IMR-90 (cell line): ENCODE data around the gene DYRK1A. TPM values are rescaled to one million over a fixed set of nuclear protein-coding genes. Genes with fewer than 3 reads are reported as not detected.

Experiments used
- ATAC-seq: fragments of 200-7000 bp; cut with Tn5 transposase; 2 replicates; pipeline ENCODE4 v1.9.1; 2020; ENCODE audit warnings: low read depth, mild to moderate bottlenecking, moderate library complexity
- BruUV-seq: library from RNA; stranded (reverse); fragments of 400-500 nt; replicated peaks from 2 replicates; lab custom pipeline; 2021; lab: Mats Ljungman, UMichigan
- CTCF ChIA-PET: fragments of 300-600 bp; formaldehyde crosslinking; extraction: SDS; loops from one replicate; lab custom pipeline; 2021; ENCODE audit warnings: antibody characterized with exemption; lab: Yijun Ruan, JAX
- POLR2A ChIA-PET: fragments of 300-600 bp; sonication (Branson Sonifier 250); formaldehyde crosslinking; loops from one replicate; lab custom pipeline; 2022; ENCODE audit warnings: antibody characterized with exemption; ENCODE audit not compliant: unreplicated experiment; lab: Charles Lee
- DNase-seq: peaks from one replicate; pipeline ENCODE4 v3.0.0; 2013
- H2AFZ ChIP-seq: replicated peaks from 2 replicates; pipeline ENCODE3; 2013; ENCODE audit warnings: low read length, mild to moderate bottlenecking; ENCODE audit not compliant: poor library complexity
- H2AK5ac ChIP-seq: 2 replicates; pipeline ENCODE4 v1.6.1; 2013; ENCODE audit warnings: low read depth, low read length, inconsistent platforms
- H2AK9ac ChIP-seq: replicated peaks from 2 replicates; pipeline ENCODE3; 2013; ENCODE audit warnings: mild to moderate bottlenecking, low read depth, low read length, moderate library complexity; ENCODE audit not compliant: poor library complexity
- H2BK120ac ChIP-seq: 2 replicates; pipeline ENCODE4 v1.6.1; 2013; ENCODE audit warnings: low read depth, low read length, inconsistent platforms
- H2BK15ac ChIP-seq: 3 replicates; pipeline ENCODE4 v1.6.1; 2013; ENCODE audit warnings: low read depth, low read length, inconsistent platforms
- H2BK20ac ChIP-seq: 2 replicates; pipeline ENCODE4 v1.6.1; 2013; ENCODE audit warnings: low read depth, mild to moderate bottlenecking, inconsistent platforms, low read length, moderate library complexity
- H2BK5ac ChIP-seq: 2 replicates; pipeline ENCODE4 v1.6.1; 2013; ENCODE audit warnings: mild to moderate bottlenecking, low read depth, low read length, inconsistent platforms; ENCODE audit not compliant: poor library complexity, severe bottlenecking
- H3K14ac ChIP-seq: replicated peaks from 2 replicates; pipeline ENCODE4 v1.6.1; 2013; ENCODE audit warnings: low read depth, low read length, inconsistent platforms
- H3K18ac ChIP-seq: 2 replicates; pipeline ENCODE4 v1.6.1; 2013; ENCODE audit warnings: low read depth, low read length, control low read depth
- H3K23ac ChIP-seq: 2 replicates; pipeline ENCODE4 v1.6.1; 2013; ENCODE audit warnings: low read depth, low read length, inconsistent platforms
- H3K27ac ChIP-seq: 2 replicates; pipeline ENCODE4 v1.5.1; 2013; ENCODE audit warnings: mild to moderate bottlenecking, control low read depth, low read length; ENCODE audit not compliant: insufficient read depth
- H3K27me3 ChIP-seq: 2 replicates; pipeline ENCODE4 v1.6.1; 2013; ENCODE audit warnings: low read length; ENCODE audit not compliant: control insufficient read depth, insufficient read depth
- H3K36me3 ChIP-seq: 2 replicates; pipeline ENCODE4 v1.6.1; 2013; ENCODE audit warnings: low read length, mixed read lengths; ENCODE audit not compliant: control insufficient read depth, insufficient read depth
- H3K4ac ChIP-seq: 2 replicates; pipeline ENCODE4 v1.6.1; 2013; ENCODE audit warnings: low read depth, low read length, inconsistent platforms
- H3K4me1 ChIP-seq: 2 replicates; pipeline ENCODE4 v1.6.1; 2013; ENCODE audit warnings: low read length, mixed read lengths; ENCODE audit not compliant: control insufficient read depth, insufficient read depth
- H3K4me2 ChIP-seq: 2 replicates; pipeline ENCODE4 v1.6.1; 2013; ENCODE audit warnings: low read depth, mild to moderate bottlenecking, control low read depth, low read length, moderate library complexity
- H3K4me3 ChIP-seq: 2 replicates; pipeline ENCODE4 v1.5.1; 2013; ENCODE audit warnings: low read depth, mild to moderate bottlenecking, control low read depth, low read length, moderate library complexity; ENCODE audit not compliant: insufficient read depth
- H3K56ac ChIP-seq: 2 replicates; pipeline ENCODE4 v1.6.1; 2013; ENCODE audit warnings: low read length, inconsistent platforms; ENCODE audit not compliant: insufficient read depth; ENCODE audit errors: extremely low read depth
- H3K79me1 ChIP-seq, 2 experiments: 2 replicates each; pipeline ENCODE4 v1.6.1; 2013; ENCODE audit warnings: low read length in 2 of 2, inconsistent platforms in 1 of 2, low read depth in 1 of 2
- H3K9ac ChIP-seq: 2 replicates; pipeline ENCODE4 v1.6.1; 2013; ENCODE audit warnings: low read depth, low read length, control low read depth
- H3K9me1 ChIP-seq: 2 replicates; pipeline ENCODE4 v1.6.1; 2013; ENCODE audit warnings: low read length, inconsistent platforms; ENCODE audit not compliant: insufficient read depth
- H3K9me3 ChIP-seq: 2 replicates; pipeline ENCODE4 v1.6.1; 2013; ENCODE audit warnings: low read length; ENCODE audit not compliant: control insufficient read depth, insufficient read depth
- H4K20me1 ChIP-seq: 2 replicates; pipeline ENCODE4 v1.6.1; 2013; ENCODE audit warnings: low read length, inconsistent platforms; ENCODE audit not compliant: insufficient read depth
- H4K5ac ChIP-seq: 2 replicates; pipeline ENCODE4 v1.6.1; 2013; ENCODE audit warnings: mild to moderate bottlenecking, low read depth, low read length, control low read depth
- H4K8ac ChIP-seq, 2 experiments: 2 replicates each; pipeline ENCODE4 v1.6.1; 2013; ENCODE audit warnings: low read depth in 2 of 2, low read length in 2 of 2, control low read depth in 1 of 2, inconsistent platforms in 1 of 2
- H4K91ac ChIP-seq: 2 replicates; pipeline ENCODE4 v1.6.1; 2013; ENCODE audit warnings: low read depth, low read length, inconsistent platforms; ENCODE audit not compliant: insufficient read depth
- RFX5 ChIP-seq: IDR thresholded peaks from 2 replicates; pipeline ENCODE4 v1.8.0; 2012; ENCODE audit warnings: low read depth, mild to moderate bottlenecking, low read length, moderate library complexity
- WGBS, 2 experiments: methylation state at CpG; one replicate each; pipeline versions ENCODE4 v1.1.5 to v1.1.7; 2013; ENCODE audit warnings: missing lambda C conversion rate in 2 of 2; ENCODE audit not compliant: insufficient read length in 1 of 2; ENCODE audit errors: extremely low coverage in 2 of 2; 5-methylcytosine and 5-hydroxymethylcytosine counted together
- dilution Hi-C: fragments of 300-500 bp; cut with HindIII; formaldehyde crosslinking; loops from one replicate; pipeline ENCODE4 v1.14.3; 2018; ENCODE audit warnings: low sequenced_read_pairs; ENCODE audit not compliant: unreplicated experiment
- in situ Hi-C: fragments of 300-500 bp; cut with MboI; formaldehyde crosslinking; loops from 3 replicates; pipeline ENCODE4 v1.14.3; 2019; ENCODE audit warnings: low sequenced_read_pairs, inconsistent platforms, mixed read lengths
- intact Hi-C: fragments of 100-400 bp; cut with micrococcal nuclease; formaldehyde crosslinking; loops from 2 replicates; pipeline ENCODE4 v1.10.0; 2022
- polyA plus RNA-seq, 3 experiments: library from polyadenylated mRNA; depleted of rRNA; stranded (reverse); fragments of >200 nt; gene quantifications; 2 replicates each; pipeline ENCODE4 v1.2.3, GENCODE V29; 2012; ENCODE audit warnings: low replicate concordance in 1 of 3
- total RNA-seq: library from RNA; depleted of rRNA; stranded (reverse); fragments of >200 nt; gene quantifications from 2 replicates; pipeline ENCODE4 v1.2.3, GENCODE V29; 2012

The DYRK1A gene
- total and polyA plus RNA-seq, 2 of the 4 experiments (the other 2 are of a cell fraction), result 18.6 to 50.5 TPM

DNA sequence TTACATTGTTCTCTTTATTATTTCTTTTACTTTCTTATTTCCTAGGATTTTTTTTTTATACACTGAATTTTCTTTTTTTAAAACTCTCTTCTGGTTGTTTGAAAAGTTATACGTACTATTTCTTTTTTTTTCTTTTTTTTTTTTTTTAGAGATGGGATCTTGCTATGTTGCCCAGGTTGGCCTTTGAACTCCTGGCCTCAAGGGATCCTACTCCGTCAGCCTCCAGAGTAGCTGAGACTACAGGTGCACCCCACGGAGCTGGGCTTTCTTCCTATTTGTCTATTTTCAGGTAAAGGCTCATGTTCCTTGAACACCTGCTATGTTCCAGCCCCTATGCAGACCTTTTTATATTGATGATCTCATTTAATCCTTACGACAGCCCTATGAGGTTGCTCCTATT lies 29.4 kb upstream of the DYRK1A start:
- peaks cover 4% of the 10 kb centered on the region; the same call in 1 of the 2 replicates for H3K9me1 ChIP-seq

More for the DNA sequence above, 29.4 kb upstream of the DYRK1A start:
- ChIA-PET POLR2A (no interaction called here), CTCF (no interaction called here)
- Histone ChIP-seq H3K4me2 (no peak overlapping the region), H2AK5ac (no peak overlapping the region), H2BK120ac (no peak overlapping the region), H3K79me1 (no peaks in the 10 kb centered on the region), H2BK5ac (no peak overlapping the region), H3K9ac (no peak overlapping the region), H3K4me1 (peaks cover 5% of the 10 kb centered on the region), H3K27ac (no peak overlapping the region), H4K91ac (no peak overlapping the region), H3K18ac (no peak overlapping the region), H3K14ac (no peak overlapping the region), H3K9me3 (no peaks in the 10 kb centered on the region), H4K5ac (no peak overlapping the region), H3K4ac (no peak overlapping the region), H2AK9ac (no peak overlapping the region), H3K56ac (no peak overlapping the region), H2BK15ac (no peak overlapping the region), H4K20me1 (no peaks in the 10 kb centered on the region), H3K23ac (no peak overlapping the region), H3K4me3 (no peak overlapping the region), H2BK20ac (no peak overlapping the region), H4K8ac (no peak overlapping the region), H3K27me3 (no peaks in the 10 kb centered on the region), H2AFZ (no peak overlapping the region), H3K36me3 (no peaks in the 10 kb centered on the region)
- in situ Hi-C loops (no loop called here), dilution Hi-C loops (no loop called here), intact Hi-C loops (no loop called here)
- WGBS, 2 experiments, result 83% methylated on average over 1 of the region's 4 CpGs; no CpG with 5 or more reads in 1 of the 2 experiments
- ATAC-seq, result no peak
- DNase-seq, result no peak
- no peak for TF ChIP-seq RFX5
- BruUV-seq, result no TSS peak
